Measurements from ENCODE around the gene RNF180. TPM values are rescaled to one million over a fixed set of nuclear protein-coding genes. Genes with fewer than 3 reads are reported as not detected.

RNF180 gene
- total and polyA plus RNA-seq, 2 donors: 0.52 to 1.8 TPM

- DNase-seq (ENCODE audit: low read depth in 6 of 9, low spot score in 9 of 9): no peak
- H3K36me3 ChIP-seq (ENCODE audit: control insufficient read depth in 2 of 2, insufficient read depth in 2 of 2, low read length in 1 of 2): no peaks in the 10 kb centered on the region
- 97% methylated on average over 3 of the region's 3 CpGs for WGBS
- no peak overlapping the region for H3K4me3 ChIP-seq (ENCODE audit: low read length in 2 of 2)
- H3K9me3 ChIP-seq (ENCODE audit: control insufficient read depth in 2 of 2, insufficient read depth in 1 of 2, low read length in 1 of 2): no peaks in the 10 kb centered on the region
- H3K27ac ChIP-seq (ENCODE audit: low read depth in 1 of 2, low read length in 1 of 2): no peak overlapping the region
- no peaks in the 10 kb centered on the region for H3K27me3 ChIP-seq (ENCODE audit: control insufficient read depth in 2 of 2, insufficient read depth in 1 of 2, low read length in 1 of 2)
- no peaks in the 10 kb centered on the region for H3K4me1 ChIP-seq (ENCODE audit: control insufficient read depth in 2 of 2, insufficient read depth in 2 of 2, low read length in 2 of 2)
Measured at GRCh38 chr5:64195981-64196380, 30.3 kb downstream of the RNF180 start.

DNA sequence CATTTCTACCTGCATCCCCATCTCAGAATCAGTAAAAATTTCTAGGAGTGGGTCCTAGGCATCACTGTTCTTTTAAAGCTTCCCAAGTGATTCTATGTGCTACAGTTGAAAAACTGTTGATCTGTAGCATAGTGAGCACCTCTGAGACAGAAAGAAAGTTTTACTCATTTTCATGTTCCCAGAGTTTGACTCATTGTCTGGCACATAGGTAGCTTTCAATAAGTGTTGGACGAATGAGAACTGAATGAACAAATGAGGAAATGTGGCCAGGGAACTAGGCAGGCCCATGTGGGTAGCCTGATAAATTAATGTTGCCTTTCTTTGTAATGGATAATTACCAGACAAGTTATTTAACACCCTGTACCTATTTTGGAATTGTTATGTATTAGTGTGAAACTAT, 33.8 kb downstream of the RNF180 start:
- Histone ChIP-seq H3K9me3 (ENCODE audit: control insufficient read depth in 2 of 2, insufficient read depth in 1 of 2, low read length in 1 of 2) (no peaks in the 10 kb centered on the region), H3K36me3 (ENCODE audit: control insufficient read depth in 2 of 2, insufficient read depth in 2 of 2, low read length in 1 of 2) (no peaks in the 10 kb centered on the region), H3K27ac (ENCODE audit: low read depth in 1 of 2, low read length in 1 of 2) (no peak overlapping the region), H3K27me3 (ENCODE audit: control insufficient read depth in 2 of 2, insufficient read depth in 1 of 2, low read length in 1 of 2) (no peaks in the 10 kb centered on the region), H3K4me3 (ENCODE audit: low read length in 2 of 2) (no peak overlapping the region), H3K4me1 (ENCODE audit: control insufficient read depth in 2 of 2, insufficient read depth in 2 of 2, low read length in 2 of 2) (no peaks in the 10 kb centered on the region)
- 86% methylated on average over 1 of the region's 1 CpG for WGBS
- no peak for DNase-seq (ENCODE audit: low read depth in 6 of 9, low spot score in 9 of 9)

- no peak overlapping the region for H3K4me3 ChIP-seq (ENCODE audit: low read length in 2 of 2)
- H3K27me3 ChIP-seq (ENCODE audit: control insufficient read depth in 2 of 2, insufficient read depth in 1 of 2, low read length in 1 of 2): no peaks in the 10 kb centered on the region
- WGBS: 93% methylated on average over 1 of the region's 1 CpG
- no peaks in the 10 kb centered on the region for H3K9me3 ChIP-seq (ENCODE audit: control insufficient read depth in 2 of 2, insufficient read depth in 1 of 2, low read length in 1 of 2)
- H3K36me3 ChIP-seq (ENCODE audit: control insufficient read depth in 2 of 2, insufficient read depth in 2 of 2, low read length in 1 of 2): no peaks in the 10 kb centered on the region
- DNase-seq (ENCODE audit: low read depth in 6 of 9, low spot score in 9 of 9): no peak
- no peak overlapping the region for H3K27ac ChIP-seq (ENCODE audit: low read depth in 1 of 2, low read length in 1 of 2)
- no peaks in the 10 kb centered on the region for H3K4me1 ChIP-seq (ENCODE audit: control insufficient read depth in 2 of 2, insufficient read depth in 2 of 2, low read length in 2 of 2)
Measured at GRCh38 chr5:64201996-64202395, 36.4 kb downstream of the RNF180 start.

GRCh38 chr5:64206653-64207052, 41.0 kb downstream of the RNF180 start:
- WGBS: 92% methylated on average over 2 of the region's 2 CpGs

DNA sequence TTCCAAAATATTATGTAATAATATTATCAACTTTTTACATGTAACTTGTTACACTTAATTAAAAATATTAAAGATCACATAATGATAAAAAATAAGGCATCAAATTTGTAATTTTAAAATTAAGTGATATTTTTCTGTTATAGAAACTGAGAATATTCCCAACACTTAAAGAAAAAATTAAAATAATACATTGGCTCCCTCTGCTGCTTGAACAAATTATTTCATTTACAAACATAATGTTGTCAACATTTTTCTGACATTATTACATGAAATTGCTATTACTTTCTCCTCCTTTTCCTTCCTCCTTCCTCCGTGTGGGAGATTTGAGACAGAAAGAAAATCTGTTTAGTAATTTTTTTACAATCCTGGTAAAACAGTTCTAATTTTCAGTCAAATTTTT, 42.3 kb downstream of the RNF180 start:
- no peaks in the 10 kb centered on the region for H3K9me3 ChIP-seq (ENCODE audit: control insufficient read depth in 2 of 2, insufficient read depth in 1 of 2, low read length in 1 of 2)
- no peaks in the 10 kb centered on the region for H3K36me3 ChIP-seq (ENCODE audit: control insufficient read depth in 2 of 2, insufficient read depth in 2 of 2, low read length in 1 of 2)
- no peaks in the 10 kb centered on the region for H3K4me1 ChIP-seq (ENCODE audit: control insufficient read depth in 2 of 2, insufficient read depth in 2 of 2, low read length in 2 of 2)
- no peak for DNase-seq (ENCODE audit: low read depth in 6 of 9, low spot score in 9 of 9)
- no peak overlapping the region for H3K4me3 ChIP-seq (ENCODE audit: low read length in 2 of 2)
- H3K27ac ChIP-seq (ENCODE audit: low read depth in 1 of 2, low read length in 1 of 2): no peak overlapping the region
- WGBS: 2% methylated on average over 1 of the region's 1 CpG
- no peaks in the 10 kb centered on the region for H3K27me3 ChIP-seq (ENCODE audit: control insufficient read depth in 2 of 2, insufficient read depth in 1 of 2, low read length in 1 of 2)

More at GRCh38 chr5:64206653-64207052, 41.0 kb downstream of the RNF180 start:
- DNase-seq (ENCODE audit: low read depth in 6 of 9, low spot score in 9 of 9): no peak
- no peak overlapping the region for H3K4me3 ChIP-seq (ENCODE audit: low read length in 2 of 2)
- H3K27me3 ChIP-seq (ENCODE audit: control insufficient read depth in 2 of 2, insufficient read depth in 1 of 2, low read length in 1 of 2): no peaks in the 10 kb centered on the region
- H3K36me3 ChIP-seq (ENCODE audit: control insufficient read depth in 2 of 2, insufficient read depth in 2 of 2, low read length in 1 of 2): no peaks in the 10 kb centered on the region
- no peaks in the 10 kb centered on the region for H3K9me3 ChIP-seq (ENCODE audit: control insufficient read depth in 2 of 2, insufficient read depth in 1 of 2, low read length in 1 of 2)
- H3K27ac ChIP-seq (ENCODE audit: low read depth in 1 of 2, low read length in 1 of 2): no peak overlapping the region
- H3K4me1 ChIP-seq (ENCODE audit: control insufficient read depth in 2 of 2, insufficient read depth in 2 of 2, low read length in 2 of 2): no peaks in the 10 kb centered on the region

- H3K4me3 ChIP-seq (ENCODE audit: low read length in 2 of 2): no peak overlapping the region
- no peaks in the 10 kb centered on the region for H3K36me3 ChIP-seq (ENCODE audit: control insufficient read depth in 2 of 2, insufficient read depth in 2 of 2, low read length in 1 of 2)
- H3K27ac ChIP-seq (ENCODE audit: low read depth in 1 of 2, low read length in 1 of 2): no peak overlapping the region
- H3K4me1 ChIP-seq (ENCODE audit: control insufficient read depth in 2 of 2, insufficient read depth in 2 of 2, low read length in 2 of 2): no peaks in the 10 kb centered on the region
- H3K9me3 ChIP-seq (ENCODE audit: control insufficient read depth in 2 of 2, insufficient read depth in 1 of 2, low read length in 1 of 2): no peaks in the 10 kb centered on the region
- no peaks in the 10 kb centered on the region for H3K27me3 ChIP-seq (ENCODE audit: control insufficient read depth in 2 of 2, insufficient read depth in 1 of 2, low read length in 1 of 2)
- DNase-seq (ENCODE audit: low read depth in 6 of 9, low spot score in 9 of 9): no peak
Measured at GRCh38 chr5:64209353-64209752, 43.7 kb downstream of the RNF180 start.

- DNase-seq (ENCODE audit: low read depth in 6 of 9, low spot score in 9 of 9): no peak
- Histone ChIP-seq H3K27me3 (ENCODE audit: control insufficient read depth in 2 of 2, insufficient read depth in 1 of 2, low read length in 1 of 2) (no peaks in the 10 kb centered on the region), H3K4me3 (ENCODE audit: low read length in 2 of 2) (no peak overlapping the region), H3K4me1 (ENCODE audit: control insufficient read depth in 2 of 2, insufficient read depth in 2 of 2, low read length in 2 of 2) (no peaks in the 10 kb centered on the region), H3K9me3 (ENCODE audit: control insufficient read depth in 2 of 2, insufficient read depth in 1 of 2, low read length in 1 of 2) (no peaks in the 10 kb centered on the region), H3K27ac (ENCODE audit: low read depth in 1 of 2, low read length in 1 of 2) (no peak overlapping the region), H3K36me3 (ENCODE audit: control insufficient read depth in 2 of 2, insufficient read depth in 2 of 2, low read length in 1 of 2) (no peaks in the 10 kb centered on the region)
Measured at GRCh38 chr5:64210866-64211265, 45.2 kb downstream of the RNF180 start.

DNA sequence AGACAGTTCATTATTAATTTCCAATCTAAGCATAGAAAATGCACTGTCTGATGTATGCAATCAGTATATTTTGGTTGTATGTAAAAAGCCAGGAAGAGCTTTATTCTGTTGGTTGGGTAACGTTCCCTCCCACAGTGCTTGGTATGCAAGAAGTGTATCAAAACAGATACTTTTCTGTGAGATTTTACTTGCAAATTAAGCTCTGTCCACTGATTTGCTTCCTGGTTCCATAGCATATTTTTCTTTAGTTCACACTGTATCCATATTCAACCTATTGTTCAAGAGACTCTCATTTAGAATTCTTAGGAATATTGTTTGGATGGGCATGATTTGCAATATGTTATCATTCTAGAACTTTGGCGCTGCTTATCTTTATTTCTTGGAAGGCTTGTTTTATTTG, 47.4 kb downstream of the RNF180 start:
- no peaks in the 10 kb centered on the region for H3K4me1 ChIP-seq (ENCODE audit: control insufficient read depth in 2 of 2, insufficient read depth in 2 of 2, low read length in 2 of 2)
- DNase-seq (ENCODE audit: low read depth in 6 of 9, low spot score in 9 of 9): no peak
- no peak overlapping the region for H3K4me3 ChIP-seq (ENCODE audit: low read length in 2 of 2)
- no peaks in the 10 kb centered on the region for H3K36me3 ChIP-seq (ENCODE audit: control insufficient read depth in 2 of 2, insufficient read depth in 2 of 2, low read length in 1 of 2)
- no peaks in the 10 kb centered on the region for H3K27me3 ChIP-seq (ENCODE audit: control insufficient read depth in 2 of 2, insufficient read depth in 1 of 2, low read length in 1 of 2)
- H3K27ac ChIP-seq (ENCODE audit: low read depth in 1 of 2, low read length in 1 of 2): no peak overlapping the region
- no peaks in the 10 kb centered on the region for H3K9me3 ChIP-seq (ENCODE audit: control insufficient read depth in 2 of 2, insufficient read depth in 1 of 2, low read length in 1 of 2)
- 98% methylated on average over 2 of the region's 2 CpGs for WGBS

DNA sequence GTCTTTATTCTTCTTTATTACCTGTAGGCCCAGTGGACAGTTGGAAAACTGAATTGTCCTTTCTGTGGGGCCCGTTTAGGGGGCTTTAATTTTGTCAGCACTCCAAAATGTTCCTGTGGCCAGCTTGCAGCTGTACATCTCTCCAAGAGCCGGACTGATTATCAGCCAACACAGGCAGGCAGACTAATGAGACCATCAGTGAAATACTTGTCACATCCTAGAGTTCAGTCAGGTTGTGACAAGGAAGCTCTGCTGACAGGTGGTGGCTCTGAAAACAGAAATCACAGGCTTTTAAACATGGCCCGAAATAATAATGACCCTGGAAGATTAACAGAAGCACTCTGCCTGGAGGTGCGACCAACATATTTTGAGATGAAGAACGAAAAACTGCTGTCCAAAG, 47.9 kb downstream of the RNF180 start:
- no peak overlapping the region for H3K27ac ChIP-seq (ENCODE audit: low read depth in 1 of 2, low read length in 1 of 2)
- H3K4me3 ChIP-seq (ENCODE audit: low read length in 2 of 2): no peak overlapping the region
- no peak for DNase-seq (ENCODE audit: low read depth in 6 of 9, low spot score in 9 of 9)
- H3K9me3 ChIP-seq (ENCODE audit: control insufficient read depth in 2 of 2, insufficient read depth in 1 of 2, low read length in 1 of 2): no peaks in the 10 kb centered on the region
- WGBS: 94% methylated on average over 5 of the region's 5 CpGs
- no peaks in the 10 kb centered on the region for H3K36me3 ChIP-seq (ENCODE audit: control insufficient read depth in 2 of 2, insufficient read depth in 2 of 2, low read length in 1 of 2)
- H3K4me1 ChIP-seq (ENCODE audit: control insufficient read depth in 2 of 2, insufficient read depth in 2 of 2, low read length in 2 of 2): no peaks in the 10 kb centered on the region
- no peaks in the 10 kb centered on the region for H3K27me3 ChIP-seq (ENCODE audit: control insufficient read depth in 2 of 2, insufficient read depth in 1 of 2, low read length in 1 of 2)

GRCh38 chr5:64214132-64214531, 48.5 kb downstream of the RNF180 start:
- Histone ChIP-seq H3K9me3 (ENCODE audit: control insufficient read depth in 2 of 2, insufficient read depth in 1 of 2, low read length in 1 of 2) (no peaks in the 10 kb centered on the region), H3K27ac (ENCODE audit: low read depth in 1 of 2, low read length in 1 of 2) (no peak overlapping the region), H3K4me1 (ENCODE audit: control insufficient read depth in 2 of 2, insufficient read depth in 2 of 2, low read length in 2 of 2) (no peaks in the 10 kb centered on the region), H3K4me3 (ENCODE audit: low read length in 2 of 2) (no peak overlapping the region), H3K36me3 (ENCODE audit: control insufficient read depth in 2 of 2, insufficient read depth in 2 of 2, low read length in 1 of 2) (no peaks in the 10 kb centered on the region), H3K27me3 (ENCODE audit: control insufficient read depth in 2 of 2, insufficient read depth in 1 of 2, low read length in 1 of 2) (no peaks in the 10 kb centered on the region)
- no peak for DNase-seq (ENCODE audit: low read depth in 6 of 9, low spot score in 9 of 9)
- WGBS: 94% methylated on average over 3 of the region's 3 CpGs
